Ascending aorta (tissue), 2 donors: ENCODE data around the gene CDK17. TPM values are rescaled to one million over a fixed set of nuclear protein-coding genes. Genes with fewer than 3 reads are reported as not detected.

Source experiments
- DNase-seq, 2 donors: peaks; one replicate each; pipeline ENCODE4 v3.0.0-alpha.2; 2019; ENCODE audit warnings: low spot score in 2 of 2
- H3K27ac ChIP-seq, 2 donors: fragments of 200-600 bp; sonication (generic); one replicate each; pipeline ENCODE4 v1.5.1; 2016 to 2017; ENCODE audit warnings: mild to moderate bottlenecking in 1 of 2
- H3K27me3 ChIP-seq: fragments of 200-600 bp; sonication (generic); one replicate; pipeline ENCODE4 v1.5.1; 2017
- H3K36me3 ChIP-seq, 2 donors: fragments of 200-600 bp; sonication (generic); one replicate each; pipeline ENCODE4 v1.5.1; 2016
- H3K4me1 ChIP-seq, 2 donors: fragments of 200-600 bp; sonication (generic); one replicate each; pipeline ENCODE4 v1.5.1; 2016 to 2017; ENCODE audit warnings: mild to moderate bottlenecking in 1 of 2
- H3K4me3 ChIP-seq, 2 donors: fragments of 200-600 bp; sonication (generic); one replicate each; pipeline ENCODE4 v1.5.1; 2016 to 2017; ENCODE audit warnings: mild to moderate bottlenecking in 1 of 2
- H3K9me3 ChIP-seq, 2 donors: fragments of 200-600 bp; sonication (generic); one replicate each; pipeline ENCODE4 v1.5.1; 2016
- intact Hi-C: fragments of 100-400 bp; cut with DNase I; formaldehyde crosslinking; loops from one replicate; pipeline ENCODE4 v1.15.1; 2023
- total RNA-seq: library from RNA; depleted of rRNA; stranded (reverse); fragments of >200 nt; gene quantifications from one replicate; pipeline ENCODE4 v1.1.0, GENCODE V29; 2016
- TF ChIP-seq, protein P1 (sequence below), 3 experiments: fragments of 200-600 bp in 2 of 3; fragments of 450-650 bp in 1 of 3; sonication (generic) in 2 of 3; IDR thresholded peaks; one replicate each; pipeline ENCODE4 v1.5.1; 2016 to 2019; ENCODE audit warnings: antibody characterized with exemption in 3 of 3, mild to moderate bottlenecking in 1 of 3, moderate library complexity in 1 of 3

The CDK17 gene
- total RNA-seq, 1 donor from 2014 or later: 49.7 TPM

DNA sequence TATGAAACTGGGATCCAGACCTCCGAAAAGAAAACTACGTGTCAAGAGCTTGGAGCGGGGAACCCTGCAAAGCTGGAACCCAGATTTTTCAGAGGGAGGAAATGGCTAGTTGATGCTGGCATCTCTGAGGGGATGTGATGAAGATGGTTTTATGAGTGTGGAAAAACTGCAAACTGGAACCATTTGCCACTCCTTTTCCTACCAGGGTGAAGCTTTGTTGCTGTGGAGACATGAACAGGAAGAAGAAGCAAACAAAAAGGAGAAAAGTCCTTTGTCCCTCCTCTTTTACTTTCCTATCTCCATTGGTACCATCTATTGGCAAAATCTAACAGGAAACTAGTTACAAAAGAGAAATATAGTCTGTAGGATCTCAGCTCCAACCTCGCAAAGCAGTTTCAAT, 39.2 kb downstream of the CDK17 start:
- peaks cover 0 to 7% of the 10 kb centered on the region in 2 donors for H3K4me1 ChIP-seq

DNA sequence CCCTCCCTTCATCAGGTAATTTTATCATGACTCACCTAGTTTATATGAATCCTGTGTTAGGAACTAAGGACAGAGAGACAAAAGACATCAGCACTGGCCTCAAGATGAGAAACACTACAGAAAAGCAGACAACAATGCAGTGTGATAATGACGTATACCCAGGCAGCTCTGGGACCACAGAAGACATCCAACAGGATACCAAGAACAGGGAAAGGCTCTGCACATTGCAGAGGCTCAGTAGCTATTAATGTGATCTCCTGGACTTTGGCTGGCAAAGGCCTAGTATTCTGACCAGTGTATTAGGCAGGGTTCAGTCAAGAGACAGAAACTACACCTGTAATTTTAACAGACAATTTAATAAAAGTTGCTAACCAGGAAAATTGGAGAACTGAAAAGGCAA, 39.7 kb downstream of the CDK17 start:
- TF ChIP-seq, protein P1, sequence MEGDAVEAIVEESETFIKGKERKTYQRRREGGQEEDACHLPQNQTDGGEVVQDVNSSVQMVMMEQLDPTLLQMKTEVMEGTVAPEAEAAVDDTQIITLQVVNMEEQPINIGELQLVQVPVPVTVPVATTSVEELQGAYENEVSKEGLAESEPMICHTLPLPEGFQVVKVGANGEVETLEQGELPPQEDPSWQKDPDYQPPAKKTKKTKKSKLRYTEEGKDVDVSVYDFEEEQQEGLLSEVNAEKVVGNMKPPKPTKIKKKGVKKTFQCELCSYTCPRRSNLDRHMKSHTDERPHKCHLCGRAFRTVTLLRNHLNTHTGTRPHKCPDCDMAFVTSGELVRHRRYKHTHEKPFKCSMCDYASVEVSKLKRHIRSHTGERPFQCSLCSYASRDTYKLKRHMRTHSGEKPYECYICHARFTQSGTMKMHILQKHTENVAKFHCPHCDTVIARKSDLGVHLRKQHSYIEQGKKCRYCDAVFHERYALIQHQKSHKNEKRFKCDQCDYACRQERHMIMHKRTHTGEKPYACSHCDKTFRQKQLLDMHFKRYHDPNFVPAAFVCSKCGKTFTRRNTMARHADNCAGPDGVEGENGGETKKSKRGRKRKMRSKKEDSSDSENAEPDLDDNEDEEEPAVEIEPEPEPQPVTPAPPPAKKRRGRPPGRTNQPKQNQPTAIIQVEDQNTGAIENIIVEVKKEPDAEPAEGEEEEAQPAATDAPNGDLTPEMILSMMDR (IDR thresholded peaks at IDR 0.05): no peak
- Histone ChIP-seq H3K4me1 (peaks cover 0 to 2% of the 10 kb centered on the region in 2 donors), H3K9me3 (no peaks in the 10 kb centered on the region), H3K4me3 (no peak overlapping the region), H3K27ac (no peak overlapping the region), H3K36me3 (no peaks in the 10 kb centered on the region), H3K27me3 (no peaks in the 10 kb centered on the region)
- intact Hi-C loops: no loop called here
- no peak for DNase-seq

More for the DNA sequence above, 39.2 kb downstream of the CDK17 start:
- TF ChIP-seq, protein P1 (IDR thresholded peaks at IDR 0.05): no peak
- DNase-seq: no peak
- intact Hi-C loops: no loop called here
- Histone ChIP-seq H3K9me3 (no peaks in the 10 kb centered on the region), H3K4me3 (no peak overlapping the region), H3K27ac (no peak overlapping the region), H3K27me3 (no peaks in the 10 kb centered on the region), H3K36me3 (no peaks in the 10 kb centered on the region)

DNA sequence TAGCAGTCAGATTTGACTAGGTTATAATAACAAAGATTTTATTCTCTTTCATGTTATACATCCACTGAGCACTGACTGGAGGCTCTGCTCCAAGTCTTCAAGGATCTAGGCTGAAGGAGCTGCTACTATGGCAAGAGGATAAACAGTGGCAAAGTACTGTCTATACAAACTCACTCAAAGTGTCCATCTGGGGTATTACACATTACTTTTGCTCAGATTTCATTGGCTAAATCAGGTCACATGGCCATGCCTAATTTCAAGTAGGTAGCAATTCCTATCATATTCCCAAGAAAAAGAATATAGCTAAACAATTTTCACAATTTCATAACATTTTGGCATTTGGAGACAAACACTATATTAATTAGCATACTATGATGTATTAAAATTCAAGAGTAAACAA, 40.9 kb downstream of the CDK17 start:
- H3K27ac ChIP-seq: no peak overlapping the region
- no peak overlapping the region for H3K4me3 ChIP-seq
- no peaks in the 10 kb centered on the region for H3K9me3 ChIP-seq
- intact Hi-C loops: no loop called here
- H3K36me3 ChIP-seq: no peaks in the 10 kb centered on the region
- peaks cover 0 to 2% of the 10 kb centered on the region in 2 donors for H3K4me1 ChIP-seq
- DNase-seq: no peak
- TF ChIP-seq, protein P1 (IDR thresholded peaks at IDR 0.05): no peak
- no peaks in the 10 kb centered on the region for H3K27me3 ChIP-seq

DNA sequence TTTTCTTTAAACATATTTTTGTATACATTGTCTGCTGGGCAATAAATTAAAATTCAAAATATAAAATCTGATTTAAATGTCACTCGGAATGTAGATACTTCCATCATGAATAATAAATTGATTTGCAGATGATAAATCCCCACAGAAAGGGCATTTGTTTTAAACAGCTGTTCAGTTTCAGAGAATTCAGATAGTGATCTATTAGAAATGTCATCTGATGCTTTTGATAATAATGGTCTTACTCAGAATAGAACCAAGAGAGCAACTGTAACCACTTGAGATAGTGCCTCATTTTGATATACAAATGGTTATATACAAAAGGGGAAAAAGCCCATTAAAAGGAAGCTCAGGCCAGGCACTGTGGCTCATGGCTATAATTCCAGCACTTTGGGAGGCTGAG, 43.4 kb downstream of the CDK17 start:
- Histone ChIP-seq H3K27ac (no peak overlapping the region), H3K9me3 (no peaks in the 10 kb centered on the region), H3K4me3 (no peak overlapping the region), H3K4me1 (peaks cover 0 to 4% of the 10 kb centered on the region in 2 donors), H3K36me3 (no peaks in the 10 kb centered on the region), H3K27me3 (no peaks in the 10 kb centered on the region)
- TF ChIP-seq, protein P1 (IDR thresholded peaks at IDR 0.05): no peak
- DNase-seq: no peak
- intact Hi-C loops: no loop called here

DNA sequence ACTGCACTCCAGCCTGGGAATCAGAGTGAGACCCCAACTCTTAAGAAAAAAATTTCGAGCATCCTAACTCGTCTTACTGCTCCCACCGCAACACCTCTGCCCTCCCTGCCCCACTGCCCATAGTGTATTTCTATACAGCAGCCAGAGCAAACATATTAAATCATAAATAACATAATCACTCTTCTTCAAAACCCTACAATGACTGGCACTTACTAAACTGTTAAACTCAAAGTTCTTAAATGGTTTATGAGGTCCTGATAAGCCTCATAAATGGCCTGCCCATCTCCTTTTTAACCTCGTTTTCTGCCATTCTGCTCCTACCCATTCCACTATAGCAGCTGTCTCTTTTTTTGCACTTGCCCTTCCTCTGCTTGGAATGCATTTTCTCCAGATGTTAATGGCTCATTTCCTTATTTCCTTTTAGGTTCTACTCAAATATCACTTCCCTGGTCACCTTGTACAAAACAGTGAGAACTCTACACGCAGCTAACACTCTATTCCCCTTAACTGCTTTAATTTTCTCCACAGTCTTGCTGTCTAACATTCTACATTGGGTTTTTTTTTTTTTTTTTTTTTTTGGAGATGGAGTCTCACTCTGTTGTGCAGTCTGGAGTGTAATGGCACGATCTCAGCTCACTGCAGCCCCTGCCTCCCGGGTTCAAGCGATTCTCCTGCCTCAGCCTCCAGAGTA, 45.2 kb downstream of the CDK17 start:
- Histone ChIP-seq H3K36me3 (no peaks in the 10 kb centered on the region), H3K27me3 (no peaks in the 10 kb centered on the region), H3K9me3 (no peaks in the 10 kb centered on the region), H3K27ac (no peak overlapping the region), H3K4me1 (peaks cover 0 to 4% of the 10 kb centered on the region in 2 donors), H3K4me3 (no peak overlapping the region)
- TF ChIP-seq, protein P1 (IDR thresholded peaks at IDR 0.05): no peak
- no peak for DNase-seq
- intact Hi-C loops: no loop called here
